Measurements from ENCODE around the gene CCDC149. TPM values are rescaled to one million over a fixed set of nuclear protein-coding genes. Genes with fewer than 3 reads are reported as not detected.

The CCDC149 gene
- polyA plus RNA-seq, 3 donors, result 16.1 to 19.4 (median 16.9) TPM

GRCh38 chr4:24845132-24845531 is 67.7 kb downstream of the CCDC149 start:
- no peak for DNase-seq (ENCODE audit: low read depth in 3 of 3, low spot score in 2 of 3)

- DNase-seq (ENCODE audit: low read depth in 3 of 3, low spot score in 2 of 3), result no peak
Observed at GRCh38 chr4:24843096-24843495, 69.7 kb downstream of the CCDC149 start.

- no peak for DNase-seq (ENCODE audit: low read depth in 3 of 3, low spot score in 2 of 3)
Observed at GRCh38 chr4:24842356-24842755, 70.5 kb downstream of the CCDC149 start.

GRCh38 chr4:24840826-24841543 is 71.9 kb downstream of the CCDC149 start:
- DNase-seq (ENCODE audit: low read depth in 3 of 3, low spot score in 2 of 3), result no peak

- no peak for DNase-seq (ENCODE audit: low read depth in 3 of 3, low spot score in 2 of 3)
Observed at GRCh38 chr4:24840362-24840761, 72.5 kb downstream of the CCDC149 start.

GRCh38 chr4:24837781-24838180 is 75.1 kb downstream of the CCDC149 start:
- DNase-seq (ENCODE audit: low read depth in 3 of 3, low spot score in 2 of 3), result no peak

- DNase-seq (ENCODE audit: low read depth in 3 of 3, low spot score in 2 of 3), result no peak
Observed at GRCh38 chr4:24837336-24837735, 75.5 kb downstream of the CCDC149 start.

- DNase-seq (ENCODE audit: low read depth in 3 of 3, low spot score in 2 of 3), result no peak
Observed at GRCh38 chr4:24836661-24837242, 76.1 kb downstream of the CCDC149 start.

GRCh38 chr4:24835696-24836095 is 77.1 kb downstream of the CCDC149 start:
- DNase-seq (ENCODE audit: low read depth in 3 of 3, low spot score in 2 of 3), result no peak

- no peak for DNase-seq (ENCODE audit: low read depth in 3 of 3, low spot score in 2 of 3)
Observed at GRCh38 chr4:24831637-24832036, 81.2 kb downstream of the CCDC149 start.

GRCh38 chr4:24824720-24825119 is 88.1 kb downstream of the CCDC149 start:
- DNase-seq (ENCODE audit: low read depth in 3 of 3, low spot score in 2 of 3), result no peak

- no peak for DNase-seq (ENCODE audit: low read depth in 3 of 3, low spot score in 2 of 3)
Observed at GRCh38 chr4:24820541-24820940, 92.3 kb downstream of the CCDC149 start.

- DNase-seq (ENCODE audit: low read depth in 3 of 3, low spot score in 2 of 3), result no peak
Observed at GRCh38 chr4:24816797-24817196, 96.0 kb downstream of the CCDC149 start.

GRCh38 chr4:24813732-24814131 is 99.1 kb downstream of the CCDC149 start:
- DNase-seq (ENCODE audit: low read depth in 3 of 3, low spot score in 2 of 3), result no peak

GRCh38 chr4:24810871-24811631 is 101.8 kb downstream of the CCDC149 start:
- no peak for DNase-seq (ENCODE audit: low read depth in 3 of 3, low spot score in 2 of 3)

GRCh38 chr4:24809815-24810405 is 102.9 kb downstream of the CCDC149 start:
- no peak for DNase-seq (ENCODE audit: low read depth in 3 of 3, low spot score in 2 of 3)

GRCh38 chr4:24809376-24809775 is 103.5 kb downstream of the CCDC149 start:
- no peak for DNase-seq (ENCODE audit: low read depth in 3 of 3, low spot score in 2 of 3)

GRCh38 chr4:24808955-24809354 is 103.9 kb downstream of the CCDC149 start:
- DNase-seq (ENCODE audit: low read depth in 3 of 3, low spot score in 2 of 3), result no peak

- DNase-seq (ENCODE audit: low read depth in 3 of 3, low spot score in 2 of 3), result no peak
Observed at GRCh38 chr4:24808261-24808660, 104.6 kb downstream of the CCDC149 start.

GRCh38 chr4:24807611-24808010 is 105.2 kb downstream of the CCDC149 start:
- DNase-seq (ENCODE audit: low read depth in 3 of 3, low spot score in 2 of 3), result no peak

- DNase-seq (ENCODE audit: low read depth in 3 of 3, low spot score in 2 of 3), result no peak
Observed at GRCh38 chr4:24806206-24806990, 106.4 kb downstream of the CCDC149 start.

All from right renal cortex interstitium (tissue), 3 donors.